NCI-H1048 (cell line): ENCODE data around the gene NT5DC2.

Experiments used
- DNase-seq: peaks from one replicate; lab custom pipeline; 2025; lab: John Stamatoyannopoulos, UW

NT5DC2 gene

GRCh38 chr3:52487788-52488691, 45.6 kb downstream of the NT5DC2 start:
- no peak for DNase-seq

- no peak for DNase-seq
Measured at GRCh38 chr3:52487050-52487787, 46.4 kb downstream of the NT5DC2 start.

GRCh38 chr3:52484680-52485461, 48.8 kb downstream of the NT5DC2 start:
- DNase-seq: no peak

- DNase-seq: no peak
Measured at GRCh38 chr3:52483577-52484381, 49.9 kb downstream of the NT5DC2 start.

- DNase-seq: no peak
Measured at GRCh38 chr3:52483081-52483480, 50.6 kb downstream of the NT5DC2 start.

- DNase-seq: no peak
Measured at GRCh38 chr3:52481819-52482521, 51.7 kb downstream of the NT5DC2 start.

GRCh38 chr3:52480768-52481715, 52.6 kb downstream of the NT5DC2 start:
- no peak for DNase-seq

GRCh38 chr3:52479877-52480575, 53.6 kb downstream of the NT5DC2 start:
- no peak for DNase-seq

GRCh38 chr3:52479037-52479876, 54.4 kb downstream of the NT5DC2 start:
- DNase-seq: no peak

GRCh38 chr3:52477796-52478095, 55.9 kb downstream of the NT5DC2 start:
- no peak for DNase-seq

- DNase-seq: no peak
Measured at GRCh38 chr3:52477076-52477795, 56.4 kb downstream of the NT5DC2 start.
